Liver (tissue), 9 donors: ENCODE results near the gene CD247. TPM values are rescaled to one million over a fixed set of nuclear protein-coding genes. Genes with fewer than 3 reads are reported as not detected.

Experiments used
- DNase-seq: peaks from one replicate; pipeline ENCODE4 v3.0.0-alpha.2; 2017; ENCODE audit warnings: low spot score
- H3K27ac ChIP-seq, 2 donors: one replicate each; pipeline ENCODE4 v1.7.0; 2013; ENCODE audit warnings: inconsistent platforms in 2 of 2, low read length in 2 of 2, control low read depth in 1 of 2, low read depth in 1 of 2, mild to moderate bottlenecking in 1 of 2
- H3K27me3 ChIP-seq, 4 donors: one replicate each; pipeline versions ENCODE4 v1.6.1 to v1.7.0; 2013; ENCODE audit warnings: low read length in 3 of 4, inconsistent platforms in 1 of 4, mild to moderate bottlenecking in 1 of 4, moderate library complexity in 1 of 4; ENCODE audit not compliant: control insufficient read depth in 4 of 4, insufficient read depth in 4 of 4
- H3K36me3 ChIP-seq, 4 donors: one replicate each; pipeline versions ENCODE4 v1.6.1 to v1.7.0; 2013; ENCODE audit warnings: low read length in 3 of 4, mild to moderate bottlenecking in 3 of 4, low read depth in 1 of 4, moderate library complexity in 1 of 4; ENCODE audit not compliant: control insufficient read depth in 4 of 4, insufficient read depth in 3 of 4
- H3K4me1 ChIP-seq, 4 donors: one replicate each; pipeline versions ENCODE4 v1.6.1 to v1.7.0; 2013; ENCODE audit warnings: low read length in 3 of 4, mild to moderate bottlenecking in 3 of 4, moderate library complexity in 1 of 4; ENCODE audit not compliant: control insufficient read depth in 4 of 4, insufficient read depth in 4 of 4
- H3K4me3 ChIP-seq, 3 donors: one replicate each; pipeline versions ENCODE4 v1.6.1 to v1.7.0; 2013; ENCODE audit warnings: low read length in 3 of 3, control low read depth in 1 of 3, low read depth in 1 of 3, mild to moderate bottlenecking in 1 of 3
- H3K9ac ChIP-seq, 2 donors: one replicate each; pipeline ENCODE4 v1.7.0; 2013; ENCODE audit warnings: low read length in 2 of 2, mild to moderate bottlenecking in 2 of 2, moderate library complexity in 2 of 2, control low read depth in 1 of 2, low read depth in 1 of 2
- H3K9me3 ChIP-seq, 4 donors: one replicate each; pipeline versions ENCODE4 v1.6.1 to v1.7.0; 2013; ENCODE audit warnings: low read length in 3 of 4; ENCODE audit not compliant: control insufficient read depth in 4 of 4
- EGR1 ChIP-seq, 2 donors: IDR thresholded peaks; 2 replicates each; pipeline ENCODE4 v1.6.1; 2016 to 2018; ENCODE audit warnings: antibody characterized with exemption in 2 of 2, low read depth in 2 of 2
- FOXA1 ChIP-seq: IDR thresholded peaks from 2 replicates; pipeline ENCODE4 v1.6.1; 2016; ENCODE audit warnings: antibody characterized with exemption
- FOXA2 ChIP-seq: IDR thresholded peaks from 2 replicates; pipeline ENCODE4 v1.6.1; 2016; ENCODE audit warnings: antibody characterized with exemption
- GABPA ChIP-seq, 2 donors: IDR thresholded peaks in 1 of 2; conservative IDR thresholded peaks in 1 of 2; 2 replicates each; pipeline ENCODE4 v1.6.1; 2016; ENCODE audit warnings: antibody characterized with exemption in 2 of 2, mild to moderate bottlenecking in 1 of 2, moderate library complexity in 1 of 2
- HNF4A ChIP-seq, 2 donors: conservative IDR thresholded peaks; 2 replicates each; pipeline ENCODE4 v1.6.1; 2016; ENCODE audit warnings: antibody characterized with exemption in 2 of 2, mild to moderate bottlenecking in 2 of 2
- HNF4G ChIP-seq: IDR thresholded peaks from 2 replicates; pipeline ENCODE4 v1.6.1; 2016; ENCODE audit warnings: antibody characterized with exemption
- JUND ChIP-seq, 2 donors: IDR thresholded peaks; 2 replicates each; pipeline ENCODE4 v1.6.1; 2016; ENCODE audit warnings: antibody characterized with exemption in 2 of 2
- RAD21 ChIP-seq, 2 donors: IDR thresholded peaks; 2 replicates each; pipeline ENCODE4 v1.6.1; 2016; ENCODE audit warnings: antibody characterized with exemption in 2 of 2, mild to moderate bottlenecking in 2 of 2
- RXRA ChIP-seq, 2 donors: IDR thresholded peaks; 2 replicates each; pipeline ENCODE4 v1.6.1; 2017 to 2018; ENCODE audit warnings: antibody characterized with exemption in 2 of 2, mild to moderate bottlenecking in 1 of 2
- SP1 ChIP-seq: IDR thresholded peaks from 2 replicates; pipeline ENCODE4 v1.6.1; 2018; ENCODE audit warnings: antibody characterized with exemption, mild to moderate bottlenecking
- TAF1 ChIP-seq: conservative IDR thresholded peaks from 2 replicates; pipeline ENCODE4 v1.6.1; 2016; ENCODE audit warnings: antibody characterized with exemption, mild to moderate bottlenecking
- YY1 ChIP-seq: IDR thresholded peaks from 2 replicates; pipeline ENCODE4 v1.6.1; 2016; ENCODE audit warnings: antibody characterized with exemption, mild to moderate bottlenecking
- WGBS: extraction: QIAGEN DNeasy Blood & Tissue Kit; methylation state at CpG from one replicate; pipeline ENCODE4 v1.1.7; 2013; 5-methylcytosine and 5-hydroxymethylcytosine counted together
- polyA plus RNA-seq, 2 donors: library from polyadenylated mRNA; stranded (reverse) in 1 of 2; unstranded in 1 of 2; fragments of 200-250 nt in 1 of 2; fragments of >200 nt in 1 of 2; fragmentation: Nextera tagmentation in 1 of 2; extraction: Ambion mirVana in 1 of 2; gene quantifications; one replicate each; pipeline versions ENCODE4 v1.2.1 to v1.2.3, GENCODE V29; 2013 to 2015
- total RNA-seq, 2 donors: library from RNA; depleted of rRNA; stranded (reverse); fragments of >200 nt; gene quantifications; one replicate each; pipeline ENCODE4 v1.2.3, GENCODE V29; 2014
- TF ChIP-seq, protein P1 (sequence below): fragments of 150-350 bp; IDR thresholded peaks from 2 replicates; pipeline ENCODE4 v1.5.1; 2017; ENCODE audit warnings: improper control_type of control experiment, low read depth, low read length; ENCODE audit not compliant: missing input control
- TF ChIP-seq, protein P2 (sequence below): IDR thresholded peaks from 2 replicates; pipeline ENCODE4 v1.6.1; 2016; ENCODE audit warnings: antibody characterized with exemption
- TF ChIP-seq, protein P3 (sequence below): IDR thresholded peaks from 2 replicates; pipeline ENCODE4 v1.6.1; 2016; ENCODE audit warnings: antibody characterized with exemption
- TF ChIP-seq, protein P4 (sequence below): IDR thresholded peaks from 2 replicates; pipeline ENCODE4 v1.6.1; 2016; ENCODE audit warnings: antibody characterized with exemption
- TF ChIP-seq, protein P5 (sequence below): IDR thresholded peaks from 2 replicates; pipeline ENCODE4 v1.6.1; 2016; ENCODE audit warnings: antibody characterized with exemption, mild to moderate bottlenecking
- donor health status: healthy.
- donor health status: healthy.
- donor health status: healthy.
- donor health status: healthy.
- donor health status: healthy.

CD247 gene
- total and polyA plus RNA-seq, 4 donors: 0.61 to 2.2 (median 1.6) TPM

DNA sequence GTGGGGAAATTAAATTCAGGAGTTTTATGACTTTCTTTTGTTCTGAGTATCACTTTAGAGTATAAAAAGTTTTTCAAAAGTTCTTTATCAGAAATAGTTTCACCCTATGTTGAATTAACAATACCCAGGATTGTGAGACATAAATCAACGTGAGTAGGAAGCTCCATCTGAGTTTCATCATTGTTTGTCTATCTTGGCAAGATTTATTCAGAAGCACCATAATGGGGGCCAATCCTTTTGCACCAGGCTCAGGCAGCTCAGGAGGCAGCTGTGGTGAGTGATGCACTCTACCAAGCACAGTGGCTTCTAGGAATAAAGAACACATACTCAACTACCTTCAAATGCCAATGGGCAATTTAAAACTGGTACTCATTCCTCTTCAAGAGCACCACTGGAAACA lies 23.3 kb upstream of the CD247 start:
- peaks cover 12 to 62% (median 44%) of the 10 kb centered on the region in 4 donors for H3K4me1 ChIP-seq
- H3K36me3 ChIP-seq: peaks cover 1 to 9% (median 4%) of the 10 kb centered on the region in 4 donors

DNA sequence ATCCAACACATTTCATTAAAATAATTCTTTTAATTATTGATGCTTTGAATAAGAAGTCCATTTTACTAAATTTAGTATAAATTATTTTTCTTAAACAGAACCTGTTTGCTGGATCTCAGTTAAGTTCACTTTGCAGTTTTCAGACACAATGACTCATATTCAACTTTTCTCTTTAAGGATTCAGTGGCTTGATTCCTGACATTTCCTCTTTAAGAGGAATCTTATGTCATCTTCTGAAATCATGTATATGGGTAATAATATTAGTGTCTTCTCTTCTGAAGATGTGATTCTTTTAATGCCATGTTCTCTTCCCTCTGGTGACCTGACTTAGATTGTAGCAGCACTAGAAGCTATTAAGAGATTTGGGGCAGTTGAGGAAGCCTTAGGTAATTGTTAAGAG lies 22.7 kb upstream of the CD247 start:
- H3K36me3 ChIP-seq: peaks cover 1 to 8% (median 4%) of the 10 kb centered on the region in 4 donors
- TF ChIP-seq HNF4A (conservative IDR thresholded peaks at IDR 0.05) (no peak), FOXA1 (no peak), TAF1 (no peak)
- TF ChIP-seq, protein P1, sequence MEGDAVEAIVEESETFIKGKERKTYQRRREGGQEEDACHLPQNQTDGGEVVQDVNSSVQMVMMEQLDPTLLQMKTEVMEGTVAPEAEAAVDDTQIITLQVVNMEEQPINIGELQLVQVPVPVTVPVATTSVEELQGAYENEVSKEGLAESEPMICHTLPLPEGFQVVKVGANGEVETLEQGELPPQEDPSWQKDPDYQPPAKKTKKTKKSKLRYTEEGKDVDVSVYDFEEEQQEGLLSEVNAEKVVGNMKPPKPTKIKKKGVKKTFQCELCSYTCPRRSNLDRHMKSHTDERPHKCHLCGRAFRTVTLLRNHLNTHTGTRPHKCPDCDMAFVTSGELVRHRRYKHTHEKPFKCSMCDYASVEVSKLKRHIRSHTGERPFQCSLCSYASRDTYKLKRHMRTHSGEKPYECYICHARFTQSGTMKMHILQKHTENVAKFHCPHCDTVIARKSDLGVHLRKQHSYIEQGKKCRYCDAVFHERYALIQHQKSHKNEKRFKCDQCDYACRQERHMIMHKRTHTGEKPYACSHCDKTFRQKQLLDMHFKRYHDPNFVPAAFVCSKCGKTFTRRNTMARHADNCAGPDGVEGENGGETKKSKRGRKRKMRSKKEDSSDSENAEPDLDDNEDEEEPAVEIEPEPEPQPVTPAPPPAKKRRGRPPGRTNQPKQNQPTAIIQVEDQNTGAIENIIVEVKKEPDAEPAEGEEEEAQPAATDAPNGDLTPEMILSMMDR: no peak
- TF ChIP-seq, protein P2, sequence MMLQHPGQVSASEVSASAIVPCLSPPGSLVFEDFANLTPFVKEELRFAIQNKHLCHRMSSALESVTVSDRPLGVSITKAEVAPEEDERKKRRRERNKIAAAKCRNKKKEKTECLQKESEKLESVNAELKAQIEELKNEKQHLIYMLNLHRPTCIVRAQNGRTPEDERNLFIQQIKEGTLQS: no peak
- DNase-seq: no peak
- no peaks in the 10 kb centered on the region for H3K27me3 ChIP-seq
- H3K9me3 ChIP-seq: no peaks in the 10 kb centered on the region
- H3K27ac ChIP-seq: peak overlapping the region in 1 of 2 donors; percentile 27
- H3K4me1 ChIP-seq: peaks cover 12 to 67% (median 48%) of the 10 kb centered on the region in 4 donors
- H3K9ac ChIP-seq: no peak overlapping the region
- H3K4me3 ChIP-seq: no peak overlapping the region

More for the DNA sequence above, 23.3 kb upstream of the CD247 start:
- Histone ChIP-seq H3K4me3 (no peak overlapping the region), H3K27ac (peak overlapping the region in 1 of 2 donors; percentile 55), H3K27me3 (no peaks in the 10 kb centered on the region), H3K9me3 (no peaks in the 10 kb centered on the region), H3K9ac (no peak overlapping the region)
- DNase-seq: no peak
- WGBS: 0% methylated on average over 1 of the region's 1 CpG
- TF ChIP-seq HNF4A (conservative IDR thresholded peaks at IDR 0.05) (peak in 1 of 2 donors; percentile 37), JUND (IDR thresholded peaks at IDR 0.05) (peak in 1 of 2 donors; percentile 38), TAF1 (no peak), RXRA (IDR thresholded peaks at IDR 0.05) (peak in 1 of 2 donors; percentile 9), YY1 (peak; percentile 64), FOXA2 (peak; percentile 55)
- TF ChIP-seq, protein P3, sequence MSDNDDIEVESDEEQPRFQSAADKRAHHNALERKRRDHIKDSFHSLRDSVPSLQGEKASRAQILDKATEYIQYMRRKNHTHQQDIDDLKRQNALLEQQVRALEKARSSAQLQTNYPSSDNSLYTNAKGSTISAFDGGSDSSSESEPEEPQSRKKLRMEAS: no peak

DNA sequence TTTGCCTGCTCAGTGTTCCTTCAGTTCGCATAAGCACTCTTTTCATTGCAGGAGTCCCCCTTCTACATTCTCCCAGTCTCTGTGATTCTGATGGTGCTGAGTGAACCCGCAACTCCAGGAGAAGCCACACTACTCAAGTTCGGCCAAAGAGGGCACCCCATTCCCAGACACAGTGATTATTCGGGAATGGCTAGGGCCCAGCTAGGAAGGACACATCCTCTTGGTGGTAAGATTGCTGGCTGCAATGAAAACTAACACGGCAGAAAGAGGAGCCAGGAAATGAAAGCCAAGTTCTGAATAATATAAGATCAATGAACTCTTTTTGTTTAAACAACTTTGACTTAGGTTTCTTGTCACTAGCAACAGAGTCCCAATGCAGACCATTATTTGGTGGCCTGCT lies 20.3 kb upstream of the CD247 start:
- Histone ChIP-seq H3K9ac (peak overlapping the region in 1 of 2 donors; percentile 9), H3K4me3 (no peak overlapping the region), H3K4me1 (peaks cover 12 to 60% (median 50%) of the 10 kb centered on the region in 4 donors), H3K36me3 (no peaks in the 10 kb centered on the region), H3K27me3 (no peaks in the 10 kb centered on the region), H3K9me3 (no peaks in the 10 kb centered on the region), H3K27ac (no peak overlapping the region)
- no peak for DNase-seq
- WGBS: 31% methylated on average over 5 of the region's 5 CpGs
- TF ChIP-seq, protein P4, sequence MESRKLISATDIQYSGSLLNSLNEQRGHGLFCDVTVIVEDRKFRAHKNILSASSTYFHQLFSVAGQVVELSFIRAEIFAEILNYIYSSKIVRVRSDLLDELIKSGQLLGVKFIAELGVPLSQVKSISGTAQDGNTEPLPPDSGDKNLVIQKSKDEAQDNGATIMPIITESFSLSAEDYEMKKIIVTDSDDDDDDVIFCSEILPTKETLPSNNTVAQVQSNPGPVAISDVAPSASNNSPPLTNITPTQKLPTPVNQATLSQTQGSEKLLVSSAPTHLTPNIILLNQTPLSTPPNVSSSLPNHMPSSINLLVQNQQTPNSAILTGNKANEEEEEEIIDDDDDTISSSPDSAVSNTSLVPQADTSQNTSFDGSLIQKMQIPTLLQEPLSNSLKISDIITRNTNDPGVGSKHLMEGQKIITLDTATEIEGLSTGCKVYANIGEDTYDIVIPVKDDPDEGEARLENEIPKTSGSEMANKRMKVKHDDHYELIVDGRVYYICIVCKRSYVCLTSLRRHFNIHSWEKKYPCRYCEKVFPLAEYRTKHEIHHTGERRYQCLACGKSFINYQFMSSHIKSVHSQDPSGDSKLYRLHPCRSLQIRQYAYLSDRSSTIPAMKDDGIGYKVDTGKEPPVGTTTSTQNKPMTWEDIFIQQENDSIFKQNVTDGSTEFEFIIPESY: no peak
- TF ChIP-seq FOXA1 (no peak), HNF4G (peak; percentile 21), GABPA (IDR thresholded peaks at IDR 0.05 in 1 of 2, conservative IDR thresholded peaks at IDR 0.05 in 1 of 2) (no peak), YY1 (peak; percentile 36), SP1 (peak; percentile 23), RXRA (IDR thresholded peaks at IDR 0.05) (peak; percentile 59 to 65), HNF4A (conservative IDR thresholded peaks at IDR 0.05) (peak; percentile 23 to 49), RAD21 (IDR thresholded peaks at IDR 0.05) (peak; percentile 59 to 64), EGR1 (IDR thresholded peaks at IDR 0.05; ENCODE audit: low read depth in 2 of 2) (no peak), FOXA2 (no peak)
- TF ChIP-seq, protein P5, sequence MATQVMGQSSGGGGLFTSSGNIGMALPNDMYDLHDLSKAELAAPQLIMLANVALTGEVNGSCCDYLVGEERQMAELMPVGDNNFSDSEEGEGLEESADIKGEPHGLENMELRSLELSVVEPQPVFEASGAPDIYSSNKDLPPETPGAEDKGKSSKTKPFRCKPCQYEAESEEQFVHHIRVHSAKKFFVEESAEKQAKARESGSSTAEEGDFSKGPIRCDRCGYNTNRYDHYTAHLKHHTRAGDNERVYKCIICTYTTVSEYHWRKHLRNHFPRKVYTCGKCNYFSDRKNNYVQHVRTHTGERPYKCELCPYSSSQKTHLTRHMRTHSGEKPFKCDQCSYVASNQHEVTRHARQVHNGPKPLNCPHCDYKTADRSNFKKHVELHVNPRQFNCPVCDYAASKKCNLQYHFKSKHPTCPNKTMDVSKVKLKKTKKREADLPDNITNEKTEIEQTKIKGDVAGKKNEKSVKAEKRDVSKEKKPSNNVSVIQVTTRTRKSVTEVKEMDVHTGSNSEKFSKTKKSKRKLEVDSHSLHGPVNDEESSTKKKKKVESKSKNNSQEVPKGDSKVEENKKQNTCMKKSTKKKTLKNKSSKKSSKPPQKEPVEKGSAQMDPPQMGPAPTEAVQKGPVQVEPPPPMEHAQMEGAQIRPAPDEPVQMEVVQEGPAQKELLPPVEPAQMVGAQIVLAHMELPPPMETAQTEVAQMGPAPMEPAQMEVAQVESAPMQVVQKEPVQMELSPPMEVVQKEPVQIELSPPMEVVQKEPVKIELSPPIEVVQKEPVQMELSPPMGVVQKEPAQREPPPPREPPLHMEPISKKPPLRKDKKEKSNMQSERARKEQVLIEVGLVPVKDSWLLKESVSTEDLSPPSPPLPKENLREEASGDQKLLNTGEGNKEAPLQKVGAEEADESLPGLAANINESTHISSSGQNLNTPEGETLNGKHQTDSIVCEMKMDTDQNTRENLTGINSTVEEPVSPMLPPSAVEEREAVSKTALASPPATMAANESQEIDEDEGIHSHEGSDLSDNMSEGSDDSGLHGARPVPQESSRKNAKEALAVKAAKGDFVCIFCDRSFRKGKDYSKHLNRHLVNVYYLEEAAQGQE: no peak
- TF ChIP-seq, protein P1: no peak
- TF ChIP-seq, protein P3: no peak
